Suppressor macrophage treated with lipopolysaccharide for 1 hour (primary cell): ENCODE measurements around the gene GRK1.
A peak's percentile ranks its signal among the peaks of the same experiment; 100 is the strongest.
"Not testable (repeated sequence)": the region's sequence is repeated elsewhere in the genome, so short reads cannot be mapped to it uniquely, and the experiment has no call there.

ENCODE experiments used
- DNase-seq, 3 donors: peaks; one replicate each; pipeline ENCODE4 v3.0.0-alpha.2; 2020 to 2022

GRK1 gene

DNA sequence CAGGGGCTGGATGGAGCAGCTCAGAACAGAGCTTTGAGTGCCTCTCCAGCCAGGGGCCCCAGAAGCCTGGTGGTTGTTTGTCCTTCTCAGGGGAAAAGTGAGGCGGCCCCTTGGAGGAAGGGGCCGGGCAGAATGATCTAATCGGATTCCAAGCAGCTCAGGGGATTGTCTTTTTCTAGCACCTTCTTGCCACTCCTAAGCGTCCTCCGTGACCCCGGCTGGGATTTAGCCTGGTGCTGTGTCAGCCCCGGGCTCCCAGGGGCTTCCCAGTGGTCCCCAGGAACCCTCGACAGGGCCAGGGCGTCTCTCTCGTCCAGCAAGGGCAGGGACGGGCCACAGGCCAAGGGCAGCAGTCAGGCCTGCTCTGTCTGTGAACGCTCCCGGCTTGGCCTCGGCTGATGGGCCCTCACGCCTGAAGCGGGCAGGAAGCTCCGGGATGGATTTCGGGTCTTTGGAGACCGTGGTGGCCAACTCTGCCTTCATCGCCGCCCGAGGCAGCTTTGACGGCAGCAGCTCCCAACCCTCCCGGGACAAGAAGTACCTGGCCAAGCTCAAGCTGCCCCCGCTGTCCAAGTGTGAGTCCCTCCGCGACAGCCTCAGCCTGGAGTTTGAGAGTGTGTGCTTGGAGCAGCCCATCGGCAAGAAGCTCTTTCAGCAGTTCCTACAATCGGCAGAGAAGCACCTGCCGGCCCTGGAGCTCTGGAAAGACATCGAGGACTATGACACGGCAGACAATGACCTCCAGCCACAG, at the start of gene GRK1:
Gene GRK1 (plus strand): TSS at position 269 of the 751 bp plus-strand sequence. CDS start 168 bp downstream, at position 437.
- no peak for DNase-seq

DNA sequence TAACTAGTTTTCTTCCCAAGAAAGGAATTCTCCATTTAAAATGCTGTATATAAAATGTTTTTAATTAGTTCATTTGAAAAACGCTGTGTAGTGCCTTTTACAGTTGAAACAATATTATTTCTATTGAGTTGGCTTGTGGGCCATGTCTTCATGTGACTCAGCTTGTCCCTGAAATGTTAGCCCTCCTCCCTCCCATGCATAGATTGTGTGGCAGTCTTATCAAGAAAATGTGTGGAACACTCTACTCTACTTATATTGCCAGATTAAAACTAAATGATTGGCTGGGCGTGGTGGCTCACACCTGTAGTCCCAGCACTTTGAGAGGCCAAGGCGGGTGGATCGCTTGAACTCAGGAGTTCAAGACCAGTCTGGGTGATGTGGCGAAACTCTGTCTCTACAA, 49.1 kb upstream of the GRK1 start:
- DNase-seq = no peak

DNA sequence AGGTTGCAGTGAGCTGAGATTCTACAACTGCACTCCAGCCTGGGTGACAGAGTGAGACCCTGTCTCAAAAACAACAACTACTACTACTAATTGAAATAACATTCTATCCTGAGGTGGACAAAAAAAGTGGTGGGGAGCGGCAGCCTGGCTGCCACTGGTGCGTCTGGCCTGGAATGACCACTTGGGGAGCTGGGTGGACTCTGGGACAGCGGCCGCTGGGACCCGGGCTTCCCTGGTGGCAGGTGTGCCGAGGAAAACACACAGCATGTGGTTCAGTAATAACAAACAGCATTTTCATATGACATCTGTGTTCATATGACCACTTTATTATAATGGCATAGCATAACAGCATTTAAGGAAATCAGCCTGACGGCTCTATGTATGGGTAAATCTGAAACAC, 48.6 kb upstream of the GRK1 start:
- no peak for DNase-seq

DNA sequence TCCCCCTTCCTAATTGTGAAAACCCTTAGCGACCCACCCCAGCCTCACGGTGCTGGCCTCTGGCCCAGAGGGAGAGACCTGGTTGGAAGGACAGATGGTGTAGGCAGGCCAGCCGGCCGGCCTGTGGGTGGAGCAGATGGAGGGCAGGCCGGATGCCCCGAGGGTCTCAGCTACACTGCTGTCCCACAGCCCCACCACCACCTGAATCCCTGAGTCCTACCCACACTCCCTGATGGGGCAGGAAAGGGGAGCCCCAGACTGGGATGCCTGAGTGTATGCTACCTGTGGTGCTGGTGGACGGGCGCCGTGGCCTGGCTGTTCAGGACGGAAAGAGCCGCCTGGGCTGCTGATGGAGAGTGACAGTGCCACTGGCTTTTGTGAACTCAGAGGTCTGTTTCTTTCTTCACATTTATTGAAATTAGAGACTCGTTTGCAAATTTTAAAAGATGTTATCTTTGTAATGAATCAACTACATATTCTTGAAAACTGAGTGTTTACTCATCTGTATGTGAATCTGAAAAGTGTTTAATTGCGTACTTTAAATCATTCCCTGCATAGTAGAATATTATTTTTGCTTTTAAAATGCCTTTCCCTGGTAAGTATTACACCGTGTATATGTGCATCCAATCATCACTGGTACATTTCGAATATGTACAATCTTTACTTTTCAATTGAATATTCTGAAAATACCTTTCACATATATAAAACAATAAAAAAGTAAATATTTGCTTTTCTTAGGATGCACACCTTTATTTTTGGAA, 46.8 kb upstream of the GRK1 start:
- DNase-seq = no peak

DNA sequence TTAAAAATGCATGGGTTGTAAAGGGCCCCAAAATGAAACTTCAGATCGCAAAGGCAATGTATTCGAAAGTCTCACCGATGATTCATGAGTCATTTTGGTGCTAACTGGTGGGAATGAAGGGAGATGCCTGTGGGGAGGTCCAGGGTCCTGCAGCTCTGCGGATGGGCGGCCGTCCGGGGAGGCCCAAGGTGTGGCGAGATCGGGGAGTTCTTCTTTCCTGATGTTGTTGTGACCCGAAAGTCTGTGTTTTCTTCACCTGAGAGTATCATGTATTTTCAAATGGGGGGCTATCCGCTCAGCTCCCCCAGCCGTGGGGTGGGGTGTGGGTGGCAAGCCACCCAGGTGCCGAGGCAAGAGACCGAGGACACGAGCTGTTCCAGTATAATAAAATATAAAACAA, 46.0 kb upstream of the GRK1 start:
- DNase-seq = no peak

DNA sequence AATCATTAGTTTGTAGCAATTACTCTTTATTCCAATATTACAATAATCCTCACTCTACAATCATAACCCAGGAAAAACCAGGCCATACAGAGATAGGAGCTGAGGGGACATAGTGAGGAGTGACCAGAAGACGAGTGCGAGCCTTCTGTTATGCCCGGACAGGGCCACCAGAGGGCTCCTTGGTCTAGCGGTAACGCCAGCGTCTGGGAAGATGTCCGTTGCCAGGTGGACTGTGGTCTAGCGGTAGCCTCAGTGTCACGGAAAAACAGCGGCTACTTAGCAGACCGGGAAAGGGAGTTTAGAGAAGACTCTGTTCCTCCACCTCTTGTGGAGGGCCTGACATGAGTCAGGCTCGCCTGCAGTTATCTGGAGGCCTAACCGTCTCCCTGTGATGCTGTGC, 45.5 kb upstream of the GRK1 start:
- DNase-seq = not testable (repeated sequence)

DNA sequence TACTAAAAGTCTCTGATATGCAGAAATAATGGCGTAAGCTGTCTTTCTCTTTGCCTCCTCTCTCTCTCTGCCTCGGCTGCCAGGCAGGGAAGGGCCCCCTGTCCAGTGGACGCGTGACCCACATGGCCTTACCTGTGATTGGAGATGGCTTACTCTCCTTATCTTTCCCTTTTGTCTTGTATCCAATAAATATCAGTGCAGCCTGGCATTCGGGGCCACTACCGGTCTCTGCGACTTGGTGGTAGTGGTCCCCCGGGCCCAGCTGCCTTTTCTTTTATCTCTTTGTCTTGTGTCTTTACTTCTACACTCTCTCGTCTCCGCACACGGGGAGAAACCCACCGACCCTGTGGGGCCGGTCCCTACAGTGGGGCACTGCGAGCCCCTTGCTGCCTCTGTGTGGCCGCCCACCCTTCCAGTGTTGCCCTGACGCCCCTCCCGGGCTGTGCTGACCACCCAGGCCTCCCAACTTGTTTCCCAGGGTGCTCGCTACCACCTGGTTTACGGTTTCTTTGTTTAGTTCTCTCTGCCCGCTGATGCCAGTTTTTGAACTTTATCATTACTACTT, 45.0 kb upstream of the GRK1 start:
- DNase-seq = not testable (repeated sequence)

DNA sequence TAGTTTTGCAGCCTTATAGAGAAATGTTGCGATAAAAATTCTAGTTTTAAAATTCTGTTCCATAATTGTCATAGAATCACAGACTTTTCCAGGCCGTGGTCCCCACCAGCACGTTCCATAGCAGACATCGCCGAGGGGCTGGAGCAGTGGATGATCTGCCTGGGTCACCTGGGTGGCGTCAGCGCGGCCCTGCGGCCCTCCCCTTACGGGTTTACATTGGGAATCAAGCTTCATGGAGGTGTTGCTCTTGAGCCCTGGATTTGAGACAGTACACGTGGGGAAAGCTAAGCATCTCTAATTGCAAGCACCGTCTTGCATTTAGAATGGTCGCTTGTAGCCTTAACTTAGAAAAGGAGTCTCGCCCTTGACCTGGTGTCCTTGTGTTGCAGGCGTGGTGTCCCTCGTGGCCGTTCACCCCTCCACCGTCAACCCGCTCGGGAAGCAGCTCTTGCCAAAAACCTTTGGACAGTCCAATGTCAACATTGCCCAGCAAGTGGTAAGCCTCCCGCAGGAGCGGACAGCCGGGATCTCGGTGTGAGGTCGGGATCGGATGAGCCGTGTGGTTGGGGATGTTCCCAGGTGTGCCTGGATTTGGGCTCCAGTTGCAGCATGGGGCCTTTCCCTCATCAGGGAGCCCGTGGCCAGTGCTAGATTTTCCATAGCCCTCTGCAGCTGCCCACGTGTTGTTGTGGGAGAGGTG, 44.1 kb upstream of the GRK1 start:
- DNase-seq = no peak

DNA sequence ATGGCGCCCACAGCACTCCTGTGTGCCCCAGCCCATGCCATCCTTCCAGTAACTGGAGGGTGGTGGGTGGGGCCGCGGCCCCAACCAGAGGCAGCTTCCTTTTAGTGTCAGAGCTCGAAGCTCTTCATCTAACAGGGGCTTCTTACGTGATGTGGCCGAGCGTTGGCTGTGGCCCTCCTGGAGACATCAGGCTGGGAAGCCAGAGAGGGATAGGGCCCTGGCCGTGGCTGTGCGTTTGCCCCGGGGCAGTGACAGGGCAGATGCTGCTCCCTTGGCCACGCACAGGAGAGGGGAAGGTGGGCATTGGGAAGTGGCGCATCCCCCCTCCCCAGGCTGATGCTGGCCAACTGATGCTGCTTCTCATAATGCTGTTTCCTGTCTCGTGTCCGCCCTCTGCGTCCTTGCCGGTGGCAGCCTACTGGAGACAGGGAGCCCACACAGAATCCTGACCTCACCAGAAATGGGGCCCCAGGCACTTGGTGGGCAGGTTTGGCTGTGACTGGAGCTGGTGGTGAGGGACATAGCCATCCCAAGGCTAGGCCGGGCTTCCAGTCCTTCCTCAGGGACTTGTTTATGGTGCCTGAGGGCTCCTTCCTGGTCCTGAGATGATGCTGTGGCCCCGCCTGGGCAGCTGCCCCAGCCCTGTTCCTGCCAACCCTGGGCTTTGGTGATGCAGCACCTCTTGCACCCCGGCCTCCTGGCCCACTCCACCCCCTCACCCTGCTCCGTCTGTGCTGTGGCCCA, 43.4 kb upstream of the GRK1 start:
- peak in 2 of 3 donors; percentile 28 to 47 for DNase-seq

DNA sequence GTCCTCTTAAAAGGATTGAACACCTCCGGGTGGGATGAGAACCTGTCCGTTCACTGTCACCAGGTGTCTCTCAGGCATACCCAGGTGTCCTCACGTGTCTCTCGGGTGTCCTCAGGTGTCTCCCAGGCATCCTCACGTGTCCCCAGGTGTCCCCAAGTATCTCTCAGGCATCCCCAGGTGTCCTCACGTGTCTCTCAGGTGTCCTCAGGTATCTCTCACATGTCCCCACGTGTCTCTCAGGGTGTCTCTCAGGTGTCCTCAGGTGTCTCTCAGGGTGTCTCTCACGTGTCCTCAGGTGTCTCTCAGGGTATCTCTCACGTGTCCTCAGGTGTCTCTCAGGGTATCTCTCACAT, 42.8 kb upstream of the GRK1 start:
- no peak for DNase-seq

DNA sequence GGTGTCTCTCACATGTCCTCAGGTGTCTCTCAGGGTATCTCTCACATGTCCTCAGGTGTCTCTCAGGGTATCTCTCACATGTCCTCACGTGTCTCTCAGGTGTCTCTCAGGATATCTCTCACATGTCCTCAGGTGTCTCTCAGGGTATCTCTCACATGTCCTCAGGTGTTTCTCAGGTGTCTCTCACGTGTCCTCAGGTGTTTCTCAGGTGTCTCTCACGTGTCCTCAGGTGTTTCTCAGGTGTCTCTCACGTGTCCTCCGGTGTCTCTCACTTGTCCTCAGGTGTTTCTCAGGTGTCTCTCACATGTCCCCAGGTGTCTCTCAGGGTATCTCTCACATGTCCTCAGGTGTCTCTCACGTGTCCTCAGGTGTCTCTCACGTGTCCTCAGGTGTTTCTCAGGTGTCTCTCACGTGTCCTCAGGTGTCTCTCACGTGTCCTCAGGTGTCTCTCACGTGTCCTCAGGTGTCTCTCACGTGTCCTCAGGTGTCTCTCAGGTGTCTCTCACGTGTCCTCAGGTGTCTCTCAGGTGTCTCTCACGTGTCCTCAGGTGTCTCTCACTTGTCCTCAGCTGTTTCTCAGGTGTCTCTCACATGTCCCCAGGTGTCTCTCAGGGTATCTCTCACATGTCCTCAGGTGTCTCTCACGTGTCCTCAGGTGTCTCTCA, 42.2 kb upstream of the GRK1 start:
- not testable (repeated sequence) for DNase-seq

DNA sequence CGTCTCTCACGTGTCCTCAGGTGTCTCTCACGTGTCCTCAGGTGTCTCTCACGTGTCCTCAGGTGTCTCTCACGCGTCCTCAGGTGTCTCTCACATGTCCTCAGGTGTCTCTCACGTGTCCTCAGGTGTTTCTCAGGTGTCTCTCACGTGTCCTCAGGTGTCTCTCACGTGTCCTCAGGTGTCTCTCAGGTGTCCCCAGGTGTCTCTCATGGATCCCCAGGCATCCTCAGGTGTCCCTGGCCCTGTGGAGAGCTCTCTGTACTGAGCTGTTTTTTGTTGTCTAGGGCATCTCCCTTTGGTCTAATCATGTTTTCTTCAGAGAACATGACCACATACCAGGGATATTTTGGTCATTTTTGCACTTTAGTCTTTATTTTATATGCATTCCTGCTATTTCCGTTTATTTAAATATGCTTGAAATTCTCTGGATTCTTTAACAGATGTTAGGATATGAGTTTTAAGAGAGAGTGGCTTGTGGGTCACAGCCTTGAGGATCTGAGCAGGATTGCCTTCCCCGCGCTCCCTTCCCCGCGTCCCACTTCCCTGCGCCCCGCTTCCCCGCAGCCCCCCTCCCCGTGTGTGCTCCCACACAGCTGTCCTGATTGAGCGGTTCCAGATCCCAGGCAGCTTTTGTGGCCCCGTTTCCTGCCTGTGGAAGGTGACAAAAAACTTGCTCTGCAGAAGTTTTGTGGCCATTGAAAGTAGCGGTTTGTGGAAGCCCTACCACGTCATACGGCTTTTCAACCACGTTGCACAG, 40.9 kb upstream of the GRK1 start:
- no peak for DNase-seq

DNA sequence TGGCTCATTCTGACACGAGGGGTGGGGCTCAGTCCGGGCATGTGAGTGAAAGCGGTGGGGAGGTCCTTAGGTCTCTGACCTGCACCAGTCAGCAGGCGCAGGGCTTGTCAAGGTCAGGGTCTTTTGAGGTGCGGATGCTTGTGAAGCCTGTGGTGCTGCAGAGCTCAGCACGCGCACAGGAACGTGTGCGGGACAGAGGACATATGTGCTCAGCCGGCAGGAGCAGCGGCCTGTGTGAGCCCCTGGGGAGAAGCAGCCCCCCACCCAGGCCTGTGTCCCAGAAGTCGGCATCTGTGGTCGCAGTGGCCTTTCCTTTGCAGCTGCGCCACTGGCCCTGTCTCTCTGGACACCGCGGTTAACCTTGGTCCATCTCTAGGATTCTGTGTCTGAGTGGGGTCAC, 39.9 kb upstream of the GRK1 start:
- DNase-seq = no peak

DNA sequence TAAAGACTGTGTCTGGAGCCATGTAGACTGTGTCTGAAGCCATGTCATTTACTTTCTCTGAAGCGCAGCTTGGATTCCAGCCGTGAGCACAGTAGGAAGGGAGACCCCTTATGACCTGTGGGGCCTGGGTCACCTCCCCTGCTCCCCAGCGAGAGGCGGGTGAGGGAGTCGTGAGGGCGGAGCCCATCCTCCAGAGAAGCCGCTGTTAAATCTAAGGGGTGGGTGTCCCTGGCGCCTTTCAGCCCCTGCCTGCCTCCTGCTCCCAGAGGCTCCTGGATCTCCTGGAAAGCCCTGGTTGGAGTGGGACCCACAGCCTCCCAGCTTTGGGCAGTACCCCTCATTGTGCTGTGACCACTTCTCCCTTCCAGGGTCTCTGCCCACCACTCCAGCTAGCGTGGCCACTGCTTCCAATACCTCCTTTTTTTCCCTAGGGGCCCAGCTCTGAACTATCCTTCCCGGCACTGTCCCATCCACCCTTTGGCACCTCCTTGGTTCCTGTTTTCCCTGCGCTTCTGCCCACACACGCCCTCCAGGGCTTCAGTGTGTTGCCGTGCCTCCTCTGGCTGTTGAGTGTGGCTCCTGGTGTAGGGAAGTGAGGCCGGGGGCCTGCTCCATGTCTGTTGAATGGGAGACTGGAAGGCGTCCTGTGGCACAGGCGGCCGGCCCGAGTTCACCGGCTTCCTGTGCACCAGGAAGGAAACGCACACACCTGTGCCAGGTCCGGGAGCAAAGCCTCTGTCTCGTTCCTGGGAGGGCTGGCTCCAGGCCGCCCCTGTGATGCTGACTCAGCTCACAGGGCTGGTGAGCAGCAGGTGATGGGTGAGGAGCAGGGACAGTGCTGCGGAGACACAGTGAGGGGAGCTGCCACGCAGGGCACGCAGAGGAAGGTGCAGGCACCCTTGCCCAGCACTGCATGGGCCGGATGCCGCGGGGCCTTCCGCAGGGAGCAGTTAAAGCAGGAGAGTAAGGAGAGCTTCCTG, 38.4 kb upstream of the GRK1 start:
- no peak for DNase-seq

DNA sequence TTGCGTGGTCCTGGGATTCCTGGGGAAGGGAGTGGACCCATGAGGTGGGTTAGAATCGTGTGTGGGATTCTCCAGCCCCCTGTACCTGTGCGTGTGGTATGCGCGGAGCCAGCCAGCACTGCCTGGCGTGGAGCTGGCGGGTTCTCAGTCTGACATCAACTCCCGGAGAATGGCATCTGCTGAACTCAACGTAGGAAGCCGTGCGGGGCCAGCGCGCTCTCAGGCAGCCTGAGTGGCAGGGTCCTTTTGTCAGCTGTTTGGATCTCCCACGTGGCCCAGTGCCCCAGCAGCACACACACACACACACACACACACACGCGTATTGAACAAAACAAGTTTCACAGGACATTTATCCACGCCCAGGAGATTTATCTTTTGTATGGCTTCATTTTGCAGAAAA, 37.2 kb upstream of the GRK1 start:
- no peak for DNase-seq

DNA sequence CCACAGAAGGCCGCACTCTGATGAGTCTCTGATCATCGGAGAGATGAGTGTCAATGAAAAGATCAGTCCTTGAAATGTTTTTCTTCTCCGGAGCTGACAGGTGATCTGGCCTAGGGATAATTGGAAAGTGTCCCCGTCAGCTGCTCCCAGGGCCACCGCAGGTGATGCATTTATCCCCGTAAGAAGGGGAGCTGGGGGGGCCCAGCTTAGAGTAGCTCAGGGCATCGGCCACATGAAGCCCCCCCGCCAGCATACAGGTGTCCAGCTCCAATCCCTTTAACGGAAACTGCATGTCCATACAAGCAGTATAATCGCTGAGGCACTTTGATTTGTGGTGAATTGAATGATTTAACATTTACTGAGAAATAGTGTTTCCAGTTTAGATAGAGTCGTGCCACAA, 36.7 kb upstream of the GRK1 start:
- no peak for DNase-seq

DNA sequence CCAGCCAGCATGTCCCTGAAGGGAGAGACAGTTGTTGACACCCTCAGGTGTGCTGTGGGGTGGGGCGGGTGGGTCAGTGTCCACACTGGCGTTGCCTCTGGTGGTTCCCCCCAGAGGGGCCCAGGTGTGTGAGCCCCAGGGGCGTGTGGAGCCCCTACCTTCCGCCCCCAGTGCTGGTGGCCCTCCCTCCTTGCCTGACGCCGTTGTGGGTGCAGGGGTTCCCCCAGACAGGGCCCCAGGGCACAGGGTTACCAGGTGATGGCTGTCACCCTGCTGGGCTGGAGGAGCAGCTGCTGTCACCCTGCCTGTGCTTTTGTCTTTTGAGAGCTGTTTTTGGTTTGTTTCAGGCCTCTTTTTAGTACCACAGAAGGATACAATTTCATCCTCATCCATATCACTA, 36.2 kb upstream of the GRK1 start:
- DNase-seq = no peak

DNA sequence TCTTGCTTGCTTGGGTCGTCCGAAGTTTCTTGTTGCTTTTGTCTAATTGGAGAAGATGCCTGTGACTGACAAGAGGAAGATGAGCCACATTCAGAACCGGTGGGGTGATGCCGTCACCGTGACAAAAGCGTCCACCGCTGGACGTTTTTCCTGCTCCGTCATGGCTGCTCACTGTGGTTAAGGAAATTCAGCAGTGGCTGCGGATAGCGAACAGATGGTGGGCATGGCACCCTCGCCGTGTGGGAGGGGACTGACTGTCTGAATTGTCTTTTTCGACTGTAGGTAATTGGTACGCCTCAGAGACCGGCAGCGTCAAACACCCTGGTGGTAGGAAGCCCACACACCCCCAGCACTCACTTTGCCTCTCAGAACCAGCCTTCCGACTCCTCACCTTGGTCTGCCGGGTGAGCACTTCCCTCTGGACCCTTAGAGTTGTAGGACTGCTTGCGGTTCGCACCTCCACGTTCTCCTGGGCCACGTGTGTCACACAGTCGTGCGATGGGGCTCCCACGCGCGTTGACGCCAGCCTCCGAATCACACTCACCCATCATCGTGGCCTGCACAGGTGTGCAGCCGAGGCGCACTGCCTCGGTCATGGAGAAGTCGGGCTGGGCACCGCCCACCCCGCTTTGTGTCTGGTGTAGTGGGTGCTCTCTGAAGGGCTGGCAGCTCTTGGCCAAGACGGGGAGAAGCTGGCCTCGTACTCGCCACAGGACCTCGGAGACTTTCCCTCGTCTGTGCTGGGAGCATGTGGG, 35.5 kb upstream of the GRK1 start:
- no peak for DNase-seq

DNA sequence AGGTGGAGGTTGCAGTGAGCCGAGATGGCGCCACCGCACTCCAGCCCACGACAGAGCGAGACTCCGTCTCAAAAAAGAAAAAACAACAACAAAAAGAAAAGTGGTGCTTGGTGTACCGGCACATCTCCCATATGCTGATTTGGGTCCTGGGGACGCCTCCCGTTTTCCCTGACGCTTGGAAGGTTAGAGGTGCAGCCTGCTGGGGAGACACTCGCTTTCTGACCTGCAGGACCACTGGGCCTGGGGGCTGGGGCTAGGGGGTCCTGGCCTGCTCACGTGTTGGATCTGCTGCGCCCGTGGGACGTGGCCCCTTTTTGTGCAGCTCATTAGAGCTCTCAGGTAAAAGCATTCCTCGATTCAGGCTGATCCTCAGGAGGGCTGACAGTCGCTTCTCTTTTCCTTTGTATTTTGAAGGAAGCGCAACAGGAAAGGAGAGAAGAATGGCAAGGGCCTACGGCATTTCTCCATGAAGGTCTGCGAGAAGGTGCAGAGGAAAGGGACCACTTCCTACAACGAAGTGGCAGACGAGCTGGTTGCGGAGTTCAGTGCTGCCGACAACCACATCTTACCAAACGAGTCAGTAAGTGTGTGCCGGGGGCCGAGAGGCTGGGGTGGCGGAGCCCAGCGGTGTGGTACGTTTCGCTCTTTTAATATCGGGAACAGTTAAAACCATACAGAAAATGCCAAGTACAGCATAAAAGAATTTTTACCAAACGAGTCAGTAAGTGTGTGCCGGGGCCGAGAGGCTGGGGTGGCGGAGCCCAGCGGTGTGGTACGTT, 34.1 kb upstream of the GRK1 start:
- no peak for DNase-seq
